ENCODE measurements around the gene RPL3.

RPL3 gene

GRCh38 chr22:39316440-39317083 is 2.9 kb downstream of the RPL3 start:
- DNase-seq, result peak; percentile 9

GRCh38 chr22:39315389-39315788 is 4.0 kb downstream of the RPL3 start:
- no peak for DNase-seq

GRCh38 chr22:39314251-39314971 is 5.0 kb downstream of the RPL3 start:
- no peak for DNase-seq

GRCh38 chr22:39313258-39314001 is 6.0 kb downstream of the RPL3 start:
- DNase-seq, result no peak

- DNase-seq, result no peak
These were observed 7.0 kb downstream of the RPL3 start for GRCh38 chr22:39312410-39312809.

- no peak for DNase-seq
These were observed 7.6 kb downstream of the RPL3 start for GRCh38 chr22:39311592-39312400.

- DNase-seq, result no peak
These were observed 9.3 kb downstream of the RPL3 start for GRCh38 chr22:39309881-39310714.

- DNase-seq, result no peak
These were observed 10.0 kb downstream of the RPL3 start for GRCh38 chr22:39309364-39309861.

GRCh38 chr22:39308614-39309363 is 10.6 kb downstream of the RPL3 start:
- DNase-seq, result no peak

GRCh38 chr22:39306456-39307361 is 12.7 kb downstream of the RPL3 start:
- peak; percentile 14 for DNase-seq

GRCh38 chr22:39303892-39304671 is 15.3 kb downstream of the RPL3 start:
- DNase-seq, result no peak

GRCh38 chr22:39303358-39303757 is 16.1 kb downstream of the RPL3 start:
- DNase-seq, result no peak

- DNase-seq, result no peak
These were observed 16.9 kb downstream of the RPL3 start for GRCh38 chr22:39302431-39302960.

GRCh38 chr22:39301926-39302325 is 17.5 kb downstream of the RPL3 start:
- DNase-seq, result no peak

GRCh38 chr22:39301108-39301507 is 18.3 kb downstream of the RPL3 start:
- no peak for DNase-seq

- no peak for DNase-seq
These were observed 19.1 kb downstream of the RPL3 start for GRCh38 chr22:39300186-39300830.

- no peak for DNase-seq
These were observed 19.6 kb downstream of the RPL3 start for GRCh38 chr22:39299829-39300178.

GRCh38 chr22:39298241-39298987 is 21.0 kb downstream of the RPL3 start:
- DNase-seq, result no peak
